ENCODE results near the gene PRELID1.

The PRELID1 gene

DNA sequence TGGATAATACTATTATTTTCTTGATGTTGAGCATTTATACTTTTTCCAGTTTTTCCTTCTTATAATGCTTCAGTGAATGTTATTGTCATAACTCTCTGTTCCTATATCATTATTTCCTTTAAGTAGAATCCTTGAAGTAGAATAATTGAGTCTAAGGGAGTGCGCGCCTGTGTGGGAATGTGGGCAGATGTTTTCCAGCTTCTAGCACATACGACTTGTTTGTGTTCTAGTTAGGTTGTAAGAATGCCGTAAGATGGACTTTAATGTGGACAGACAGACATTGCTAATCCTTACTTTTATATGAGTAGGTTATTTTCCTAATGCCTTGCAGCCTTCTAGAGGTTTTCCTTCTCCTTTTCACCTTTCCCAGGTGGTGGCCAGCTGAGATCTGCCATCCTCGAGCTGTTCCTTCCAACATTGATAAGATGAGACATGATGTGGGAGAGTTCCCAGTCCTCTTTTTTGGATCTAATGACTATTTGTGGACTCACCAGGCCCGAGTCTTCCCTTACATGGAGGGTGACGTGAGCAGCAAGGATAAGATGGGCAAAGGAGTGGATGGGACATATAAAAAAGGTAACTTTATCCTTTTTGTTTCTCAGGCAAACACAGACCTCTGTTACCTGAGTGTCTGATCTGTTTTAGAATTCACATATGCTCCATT, 34.2 kb upstream of the PRELID1 start:
- TF ChIP-seq, protein P1, sequence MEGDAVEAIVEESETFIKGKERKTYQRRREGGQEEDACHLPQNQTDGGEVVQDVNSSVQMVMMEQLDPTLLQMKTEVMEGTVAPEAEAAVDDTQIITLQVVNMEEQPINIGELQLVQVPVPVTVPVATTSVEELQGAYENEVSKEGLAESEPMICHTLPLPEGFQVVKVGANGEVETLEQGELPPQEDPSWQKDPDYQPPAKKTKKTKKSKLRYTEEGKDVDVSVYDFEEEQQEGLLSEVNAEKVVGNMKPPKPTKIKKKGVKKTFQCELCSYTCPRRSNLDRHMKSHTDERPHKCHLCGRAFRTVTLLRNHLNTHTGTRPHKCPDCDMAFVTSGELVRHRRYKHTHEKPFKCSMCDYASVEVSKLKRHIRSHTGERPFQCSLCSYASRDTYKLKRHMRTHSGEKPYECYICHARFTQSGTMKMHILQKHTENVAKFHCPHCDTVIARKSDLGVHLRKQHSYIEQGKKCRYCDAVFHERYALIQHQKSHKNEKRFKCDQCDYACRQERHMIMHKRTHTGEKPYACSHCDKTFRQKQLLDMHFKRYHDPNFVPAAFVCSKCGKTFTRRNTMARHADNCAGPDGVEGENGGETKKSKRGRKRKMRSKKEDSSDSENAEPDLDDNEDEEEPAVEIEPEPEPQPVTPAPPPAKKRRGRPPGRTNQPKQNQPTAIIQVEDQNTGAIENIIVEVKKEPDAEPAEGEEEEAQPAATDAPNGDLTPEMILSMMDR (IDR thresholded peaks at IDR 0.05; ENCODE audit: borderline replicate concordance, insufficient read depth, low read depth, low read length): no peak
- H3K4me3 ChIP-seq (ENCODE audit: low read depth, low read length): no peak overlapping the region

DNA sequence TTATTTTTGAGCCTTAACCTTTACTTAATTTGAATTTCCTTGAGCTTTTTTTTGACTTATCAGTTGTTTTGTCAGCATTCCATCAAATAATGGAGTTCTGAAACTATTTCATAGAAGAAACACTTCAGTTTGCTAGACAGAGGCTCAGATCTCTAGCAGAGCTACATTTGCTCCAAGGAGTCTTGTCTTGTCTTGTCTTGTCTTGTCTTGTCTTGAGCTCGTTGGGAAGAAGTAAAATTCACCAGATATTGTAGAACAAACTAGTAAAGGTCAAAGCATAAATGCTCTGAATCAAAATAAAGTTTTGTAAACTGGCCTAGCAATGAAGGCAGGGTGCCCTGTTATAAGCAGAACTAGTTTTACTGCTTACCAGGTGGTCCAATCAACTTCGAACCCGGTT, 33.6 kb upstream of the PRELID1 start:
- TF ChIP-seq, protein P1 (IDR thresholded peaks at IDR 0.05; ENCODE audit: borderline replicate concordance, insufficient read depth, low read depth, low read length): no peak

DNA sequence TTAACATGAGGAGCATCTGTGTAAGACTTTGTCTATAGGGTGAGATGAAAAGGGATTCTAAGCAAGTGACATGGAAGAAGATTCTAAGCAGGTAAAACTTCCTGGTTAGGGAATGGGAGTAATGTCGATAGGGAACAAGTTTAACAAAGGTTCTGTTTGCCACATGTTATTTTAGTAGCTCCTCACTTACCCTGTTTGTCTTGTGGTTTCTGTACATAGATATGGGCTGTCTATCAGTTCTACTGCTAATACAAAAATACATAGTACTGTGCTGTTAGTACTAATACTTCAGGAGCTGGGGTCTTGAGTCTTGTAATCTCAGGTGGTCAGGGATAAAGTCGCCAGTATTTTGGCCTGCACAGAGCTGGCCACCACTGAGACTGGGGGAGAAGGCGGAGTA, 32.9 kb upstream of the PRELID1 start:
- TF ChIP-seq, protein P1 (IDR thresholded peaks at IDR 0.05; ENCODE audit: borderline replicate concordance, insufficient read depth, low read depth, low read length): no peak
- H3K4me3 ChIP-seq (ENCODE audit: low read depth, low read length): no peak overlapping the region

More for the DNA sequence above, 33.6 kb upstream of the PRELID1 start:
- H3K4me3 ChIP-seq (ENCODE audit: low read depth, low read length): no peak overlapping the region

DNA sequence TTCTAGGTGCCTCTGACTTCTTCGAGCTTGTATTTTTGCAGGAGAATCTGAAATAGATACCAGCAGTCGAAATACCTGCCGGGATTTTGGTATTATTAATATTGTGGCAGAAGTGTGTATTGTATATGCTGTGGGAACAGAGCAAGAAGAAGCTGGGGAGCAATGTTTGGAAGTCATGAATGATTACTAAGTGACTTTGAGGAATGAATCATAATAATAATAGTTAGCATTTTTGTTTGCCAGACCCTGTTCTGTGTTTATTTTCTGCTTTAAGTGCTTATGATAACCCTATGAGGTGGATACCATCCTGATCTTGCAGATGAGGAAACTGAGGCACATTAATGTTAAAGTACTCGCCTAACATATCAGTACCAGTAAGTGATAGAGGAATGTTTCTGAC, 32.5 kb upstream of the PRELID1 start:
- TF ChIP-seq, protein P1 (IDR thresholded peaks at IDR 0.05; ENCODE audit: borderline replicate concordance, insufficient read depth, low read depth, low read length): no peak
- H3K4me3 ChIP-seq (ENCODE audit: low read depth, low read length): no peak overlapping the region

DNA sequence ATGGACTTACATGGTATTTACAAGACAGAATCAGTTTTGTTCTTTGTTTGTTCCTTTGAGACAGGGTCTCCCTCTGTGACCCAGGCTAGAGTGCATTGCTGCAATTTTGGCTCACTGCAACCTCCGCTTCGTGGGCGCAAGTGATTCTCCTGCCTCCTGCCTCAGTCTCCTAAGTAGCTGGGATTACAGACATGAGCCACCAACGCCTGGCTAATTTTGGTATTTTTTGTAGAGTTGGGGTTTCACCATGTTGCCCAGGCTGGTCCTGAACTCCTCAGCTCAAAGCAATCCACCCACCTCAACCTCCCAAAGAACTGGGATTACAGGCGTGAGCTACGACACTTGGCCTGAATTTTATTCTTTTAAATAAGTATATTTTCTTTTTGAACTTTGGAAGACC, 27.7 kb upstream of the PRELID1 start:
- no peak overlapping the region for H3K4me3 ChIP-seq (ENCODE audit: low read depth, low read length)
- TF ChIP-seq, protein P1 (IDR thresholded peaks at IDR 0.05; ENCODE audit: borderline replicate concordance, insufficient read depth, low read depth, low read length): no peak

DNA sequence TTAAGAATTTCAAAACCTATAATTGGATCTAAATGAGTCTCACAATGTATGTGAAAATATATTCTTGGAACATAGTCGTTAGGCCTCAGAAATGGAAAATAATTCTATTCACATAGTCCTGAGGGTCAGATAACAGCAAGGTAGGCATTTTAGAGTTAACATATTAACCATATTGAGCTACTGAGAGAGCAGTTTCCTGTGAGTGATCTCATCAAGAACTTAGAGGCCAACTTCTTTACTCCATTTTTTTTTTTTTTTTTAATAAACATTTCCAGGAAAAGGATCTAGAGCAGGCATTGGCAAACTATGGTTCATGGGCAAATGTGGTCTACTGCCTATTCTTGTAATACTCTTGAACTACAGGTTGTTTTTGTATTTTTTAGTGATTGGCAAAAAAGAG, 26.7 kb upstream of the PRELID1 start:
- TF ChIP-seq, protein P1 (IDR thresholded peaks at IDR 0.05; ENCODE audit: borderline replicate concordance, insufficient read depth, low read depth, low read length): no peak
- H3K4me3 ChIP-seq (ENCODE audit: low read depth, low read length): no peak overlapping the region

DNA sequence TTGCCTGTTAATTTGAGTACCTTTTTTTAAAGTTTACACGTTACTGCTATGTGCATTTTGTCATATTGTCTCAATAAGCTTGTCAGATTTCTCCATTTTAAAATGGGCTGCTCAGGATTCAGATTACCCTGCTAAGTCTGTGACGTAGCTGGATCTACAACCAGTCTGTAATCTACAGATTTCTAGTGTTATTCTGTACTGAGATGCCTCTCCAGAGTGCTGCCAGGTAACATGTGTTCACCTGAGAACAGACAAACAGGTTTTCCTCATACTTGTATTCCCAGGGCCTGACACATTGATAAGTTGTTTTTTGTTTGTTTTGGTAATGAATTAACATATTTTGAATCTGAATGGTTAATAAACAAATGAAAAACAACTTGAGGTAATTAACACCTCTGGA, 15.4 kb upstream of the PRELID1 start:
- H3K4me3 ChIP-seq (ENCODE audit: low read depth, low read length): no peak overlapping the region
- TF ChIP-seq, protein P1 (IDR thresholded peaks at IDR 0.05; ENCODE audit: borderline replicate concordance, insufficient read depth, low read depth, low read length): no peak
